Measurements from ENCODE around the gene ITGB3BP. TPM values are rescaled to one million over a fixed set of nuclear protein-coding genes. Genes with fewer than 3 reads are reported as not detected.

The ITGB3BP gene
- total and polyA plus RNA-seq, 9 donors = 24.4 to 36.2 (median 27.9) TPM

DNA sequence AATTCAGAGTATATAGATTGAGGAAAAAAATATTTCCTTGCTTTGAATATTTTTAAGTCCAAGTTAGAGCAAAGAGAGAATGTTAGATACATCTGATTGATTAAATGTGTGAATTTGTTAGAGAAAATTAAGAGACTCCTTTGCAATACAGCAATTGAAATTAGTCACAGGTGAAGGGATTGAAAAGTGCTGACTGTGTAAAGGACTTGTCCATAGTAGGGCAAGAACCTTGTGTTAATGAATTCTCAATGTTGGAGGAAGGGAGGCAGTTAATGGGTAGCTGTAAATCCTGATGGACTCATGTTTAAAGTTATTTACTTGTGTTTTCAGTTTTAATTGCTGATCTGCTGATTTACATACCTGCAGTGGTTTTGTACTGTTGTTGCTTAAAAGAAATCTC lies 117.0 kb downstream of the ITGB3BP start:
- no peak overlapping the region for H3K4me3 ChIP-seq (ENCODE audit: low read length)
- H3K36me3 ChIP-seq (ENCODE audit: control insufficient read depth, insufficient read depth, low read length) = no peaks in the 10 kb centered on the region
- DNase-seq = no peak
- H3K4me1 ChIP-seq (ENCODE audit: control insufficient read depth, insufficient read depth, low read length) = no peaks in the 10 kb centered on the region
- H3K9me3 ChIP-seq (replicated peaks; ENCODE audit: control insufficient read depth, low read depth, low read length) = no peaks in the 10 kb centered on the region
- H3K27me3 ChIP-seq (ENCODE audit: control insufficient read depth, insufficient read depth, low read length) = no peaks in the 10 kb centered on the region
- no peak overlapping the region for H3K27ac ChIP-seq (ENCODE audit: low read length)

DNA sequence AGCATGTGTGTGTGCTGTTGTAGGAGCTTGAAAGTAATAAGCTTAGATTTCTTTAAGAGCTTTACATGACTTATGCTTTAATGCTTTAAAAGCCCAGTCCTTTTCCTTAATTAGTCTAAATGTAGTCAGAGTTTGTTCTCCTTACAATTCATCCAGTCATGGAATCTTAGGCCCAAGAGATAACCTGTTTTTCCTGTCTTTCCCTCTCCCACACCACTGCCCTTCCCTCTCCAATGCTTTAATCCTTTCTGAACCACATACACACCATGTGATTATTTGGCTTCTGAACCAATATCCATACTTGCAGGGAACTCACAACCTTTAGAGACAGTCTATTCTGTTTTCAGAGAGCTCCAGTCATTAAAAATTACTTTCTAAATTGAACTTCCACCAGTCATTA lies 118.0 kb downstream of the ITGB3BP start:
- Histone ChIP-seq H3K36me3 (ENCODE audit: control insufficient read depth, insufficient read depth, low read length) (no peaks in the 10 kb centered on the region), H3K27me3 (ENCODE audit: control insufficient read depth, insufficient read depth, low read length) (no peaks in the 10 kb centered on the region), H3K27ac (ENCODE audit: low read length) (no peak overlapping the region), H3K9me3 (replicated peaks; ENCODE audit: control insufficient read depth, low read depth, low read length) (no peaks in the 10 kb centered on the region), H3K4me1 (ENCODE audit: control insufficient read depth, insufficient read depth, low read length) (no peaks in the 10 kb centered on the region), H3K4me3 (ENCODE audit: low read length) (no peak overlapping the region)
- DNase-seq = no peak

DNA sequence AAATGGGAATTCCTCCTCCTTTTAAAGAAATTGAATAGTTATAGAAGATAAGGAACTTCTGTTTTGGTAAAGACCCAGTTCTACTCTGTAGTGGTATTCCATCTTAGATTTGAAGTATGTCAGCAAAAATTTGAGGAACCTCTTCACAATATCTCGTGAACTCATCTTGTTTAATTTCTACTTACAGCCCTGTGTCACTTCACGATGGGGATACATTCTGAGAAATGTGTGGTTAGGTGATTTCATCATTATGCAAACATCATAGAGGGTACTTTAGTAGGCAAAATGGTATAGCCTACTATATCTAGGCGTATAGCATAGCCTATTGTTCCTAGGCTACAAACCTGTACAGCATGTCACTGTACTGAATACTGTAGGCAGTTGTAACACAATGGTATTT lies 119.6 kb downstream of the ITGB3BP start:
- Histone ChIP-seq H3K27ac (ENCODE audit: low read length) (no peak overlapping the region), H3K4me3 (ENCODE audit: low read length) (no peak overlapping the region), H3K9me3 (replicated peaks; ENCODE audit: control insufficient read depth, low read depth, low read length) (no peaks in the 10 kb centered on the region), H3K27me3 (ENCODE audit: control insufficient read depth, insufficient read depth, low read length) (no peaks in the 10 kb centered on the region), H3K36me3 (ENCODE audit: control insufficient read depth, insufficient read depth, low read length) (peaks cover 3% of the 10 kb centered on the region), H3K4me1 (ENCODE audit: control insufficient read depth, insufficient read depth, low read length) (no peaks in the 10 kb centered on the region)
- WGBS (ENCODE audit: insufficient coverage) = no CpG with 5 or more reads among the region's 3 CpGs
- DNase-seq = no peak

DNA sequence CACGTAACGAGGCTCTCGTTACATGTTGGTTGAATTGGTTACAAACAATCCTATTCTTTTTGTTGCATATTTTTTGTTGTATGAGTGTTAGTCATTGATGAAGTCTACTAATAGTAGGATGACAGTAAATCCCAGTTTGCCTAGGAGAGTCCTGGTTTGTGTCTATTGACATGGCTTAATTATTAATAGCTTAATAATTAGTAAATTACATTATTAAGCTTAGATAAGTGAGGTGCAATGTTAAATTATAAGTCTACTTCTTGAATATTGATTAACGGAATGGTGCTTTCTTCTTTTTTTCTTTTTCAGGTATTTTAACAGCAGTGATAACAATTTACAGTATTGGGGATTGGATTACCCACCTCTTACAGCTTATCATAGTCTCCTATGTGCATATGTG lies 121.1 kb downstream of the ITGB3BP start:
- H3K27me3 ChIP-seq (ENCODE audit: control insufficient read depth, insufficient read depth, low read length) = no peaks in the 10 kb centered on the region
- H3K4me1 ChIP-seq (ENCODE audit: control insufficient read depth, insufficient read depth, low read length) = no peaks in the 10 kb centered on the region
- H3K4me3 ChIP-seq (ENCODE audit: low read length) = no peak overlapping the region
- no CpG with 5 or more reads among the region's 4 CpGs for WGBS (ENCODE audit: insufficient coverage)
- DNase-seq = no peak
- H3K27ac ChIP-seq (ENCODE audit: low read length) = no peak overlapping the region
- no peaks in the 10 kb centered on the region for H3K9me3 ChIP-seq (replicated peaks; ENCODE audit: control insufficient read depth, low read depth, low read length)
- peaks cover 3% of the 10 kb centered on the region for H3K36me3 ChIP-seq (ENCODE audit: control insufficient read depth, insufficient read depth, low read length)

Other genes with a start within 250 kb of the ITGB3BP start
- 6.4 TPM for gene FOXD3, start 200.7 kb downstream of the ITGB3BP start, total RNA-seq
- gene FOXD3, start 200.7 kb downstream of the ITGB3BP start, polyA plus RNA-seq (ENCODE audit: insufficient read depth in 1 of 8, insufficient read length in 8 of 8, low replicate concordance in 1 of 8) = 1 to 10 TPM; 3.6 to 9.5 (median 7.2) TPM
- gene ALG6, start 155.6 kb downstream of the ITGB3BP start, total RNA-seq = 14.3 TPM
- 10 to 100 TPM; 12.2 to 19.5 (median 14.7) TPM for gene ALG6, start 155.6 kb downstream of the ITGB3BP start, polyA plus RNA-seq (ENCODE audit: insufficient read depth in 1 of 8, insufficient read length in 8 of 8, low replicate concordance in 1 of 8)
- 9.8 TPM for gene EFCAB7, start 300 bp upstream of the ITGB3BP start, total RNA-seq
- gene EFCAB7, start 300 bp upstream of the ITGB3BP start, polyA plus RNA-seq (ENCODE audit: insufficient read depth in 1 of 8, insufficient read length in 8 of 8, low replicate concordance in 1 of 8) = 10 to 100 TPM in 1 of 8 donors, 1 to 10 TPM in 7; 7.5 to 12.1 (median 8.5) TPM
- 68.5 TPM for gene PGM1, start 70.2 kb upstream of the ITGB3BP start, total RNA-seq
- gene PGM1, start 70.2 kb upstream of the ITGB3BP start, polyA plus RNA-seq (ENCODE audit: insufficient read depth in 1 of 8, insufficient read length in 8 of 8, low replicate concordance in 1 of 8) = 10 to 100 TPM; 49.7 to 63.1 (median 58.6) TPM

All from muscle of leg (tissue), 11 donors.